Measurements from ENCODE around the gene MAP3K3.

The MAP3K3 gene

GRCh38 chr17:63701456-63701820 lies 79.2 kb downstream of the MAP3K3 start:
- no peak for TF ChIP-seq CTCF (IDR thresholded peaks at IDR 0.05; ENCODE audit: low read depth, low read length)
- H3K4me3 ChIP-seq (ENCODE audit: low read depth, low read length), result no peak overlapping the region

- H3K4me3 ChIP-seq (ENCODE audit: low read depth, low read length), result no peak overlapping the region
- no peak for TF ChIP-seq CTCF (IDR thresholded peaks at IDR 0.05; ENCODE audit: low read depth, low read length)
Observed at GRCh38 chr17:63701868-63702720, 79.9 kb downstream of the MAP3K3 start.

- no peak overlapping the region for H3K4me3 ChIP-seq (ENCODE audit: low read depth, low read length)
- no peak for TF ChIP-seq CTCF (IDR thresholded peaks at IDR 0.05; ENCODE audit: low read depth, low read length)
Observed at GRCh38 chr17:63702721-63703015, 80.5 kb downstream of the MAP3K3 start.

GRCh38 chr17:63703029-63703428 lies 80.8 kb downstream of the MAP3K3 start:
- no peak overlapping the region for H3K4me3 ChIP-seq (ENCODE audit: low read depth, low read length)
- no peak for TF ChIP-seq CTCF (IDR thresholded peaks at IDR 0.05; ENCODE audit: low read depth, low read length)

GRCh38 chr17:63703556-63704258 lies 81.5 kb downstream of the MAP3K3 start:
- no peak overlapping the region for H3K4me3 ChIP-seq (ENCODE audit: low read depth, low read length)
- no peak for TF ChIP-seq CTCF (IDR thresholded peaks at IDR 0.05; ENCODE audit: low read depth, low read length)

GRCh38 chr17:63704259-63704576 lies 82.0 kb downstream of the MAP3K3 start:
- TF ChIP-seq CTCF (IDR thresholded peaks at IDR 0.05; ENCODE audit: low read depth, low read length), result no peak
- no peak overlapping the region for H3K4me3 ChIP-seq (ENCODE audit: low read depth, low read length)

- TF ChIP-seq CTCF (IDR thresholded peaks at IDR 0.05; ENCODE audit: low read depth, low read length), result no peak
- H3K4me3 ChIP-seq (ENCODE audit: low read depth, low read length), result no peak overlapping the region
Observed at GRCh38 chr17:63704836-63705235, 82.6 kb downstream of the MAP3K3 start.

Measured in WI38 (cell line).